ENCODE results near the gene USP10. TPM values are rescaled to one million over a fixed set of nuclear protein-coding genes. Genes with fewer than 3 reads are reported as not detected.

The USP10 gene
- total and polyA plus RNA-seq, 9 donors: 30.6 to 73.4 (median 57.3) TPM

DNA sequence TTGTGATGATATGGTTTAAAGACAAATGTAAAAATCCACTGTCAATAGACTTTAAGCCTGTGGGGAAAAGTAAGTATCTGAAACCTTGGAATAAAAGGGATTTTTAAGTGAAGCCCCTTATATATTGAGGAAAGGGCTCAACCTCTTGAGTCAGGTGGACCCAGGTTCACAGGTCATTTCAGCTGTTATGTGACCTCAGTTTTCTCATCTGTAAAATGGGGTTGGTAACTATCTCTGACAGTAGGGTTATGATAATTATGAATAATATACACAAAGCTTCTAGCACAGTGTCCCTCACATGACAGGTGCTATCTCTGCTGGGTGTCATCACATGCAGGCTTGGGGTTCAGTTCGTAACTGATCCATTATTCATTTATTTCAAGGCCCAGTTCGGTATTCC, 57.0 kb downstream of the USP10 start:
- no peak overlapping the region for H3K27ac ChIP-seq (ENCODE audit: low read length)
- H3K27me3 ChIP-seq (ENCODE audit: control insufficient read depth, insufficient read depth, low read length): no peaks in the 10 kb centered on the region
- DNase-seq: no peak
- H3K4me1 ChIP-seq (ENCODE audit: control insufficient read depth, insufficient read depth, low read length): peaks cover 4% of the 10 kb centered on the region
- WGBS (ENCODE audit: insufficient coverage): no CpG with 5 or more reads among the region's 2 CpGs
- no peak overlapping the region for H3K4me3 ChIP-seq (ENCODE audit: low read length)
- no peaks in the 10 kb centered on the region for H3K9me3 ChIP-seq (replicated peaks; ENCODE audit: control insufficient read depth, low read depth, low read length)
- H3K36me3 ChIP-seq (ENCODE audit: control insufficient read depth, insufficient read depth, low read length): peaks cover 25% of the 10 kb centered on the region

DNA sequence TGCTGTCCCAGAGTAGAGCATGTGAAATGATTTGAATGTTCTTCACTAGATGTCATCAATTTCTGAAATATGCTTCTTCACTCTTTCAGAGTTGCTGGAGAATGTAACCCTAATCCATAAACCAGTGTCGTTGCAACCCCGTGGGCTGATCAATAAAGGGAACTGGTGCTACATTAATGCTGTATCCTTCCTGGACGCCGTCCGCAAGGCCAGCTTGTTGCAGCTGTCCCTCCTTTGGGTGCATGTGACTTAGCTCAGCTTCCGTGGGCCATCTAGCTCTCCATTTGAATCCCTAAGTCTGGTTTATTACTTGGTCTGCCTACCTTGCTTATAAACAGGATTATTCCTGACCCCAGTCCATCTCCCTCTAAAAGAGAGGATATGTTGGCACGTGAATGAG, 58.8 kb downstream of the USP10 start:
- Histone ChIP-seq H3K36me3 (ENCODE audit: control insufficient read depth, insufficient read depth, low read length) (peaks cover 33% of the 10 kb centered on the region), H3K4me3 (ENCODE audit: low read length) (no peak overlapping the region), H3K27ac (ENCODE audit: low read length) (no peak overlapping the region), H3K9me3 (replicated peaks; ENCODE audit: control insufficient read depth, low read depth, low read length) (no peaks in the 10 kb centered on the region), H3K4me1 (ENCODE audit: control insufficient read depth, insufficient read depth, low read length) (peaks cover 4% of the 10 kb centered on the region), H3K27me3 (ENCODE audit: control insufficient read depth, insufficient read depth, low read length) (no peaks in the 10 kb centered on the region)
- DNase-seq: no peak
- WGBS (ENCODE audit: insufficient coverage): 61% methylated on average over 2 of the region's 7 CpGs

- no peaks in the 10 kb centered on the region for H3K27me3 ChIP-seq (ENCODE audit: control insufficient read depth, insufficient read depth, low read length)
- peaks cover 4% of the 10 kb centered on the region for H3K4me1 ChIP-seq (ENCODE audit: control insufficient read depth, insufficient read depth, low read length)
- H3K36me3 ChIP-seq (ENCODE audit: control insufficient read depth, insufficient read depth, low read length): peaks cover 37% of the 10 kb centered on the region
- 100% methylated on average over 1 of the region's 8 CpGs for WGBS (ENCODE audit: insufficient coverage)
- no peaks in the 10 kb centered on the region for H3K9me3 ChIP-seq (replicated peaks; ENCODE audit: control insufficient read depth, low read depth, low read length)
- H3K4me3 ChIP-seq (ENCODE audit: low read length): no peak overlapping the region
- no peak for DNase-seq
- no peak overlapping the region for H3K27ac ChIP-seq (ENCODE audit: low read length)
These were observed 59.3 kb downstream of the USP10 start for GRCh38 chr16:84759061-84759460.

DNA sequence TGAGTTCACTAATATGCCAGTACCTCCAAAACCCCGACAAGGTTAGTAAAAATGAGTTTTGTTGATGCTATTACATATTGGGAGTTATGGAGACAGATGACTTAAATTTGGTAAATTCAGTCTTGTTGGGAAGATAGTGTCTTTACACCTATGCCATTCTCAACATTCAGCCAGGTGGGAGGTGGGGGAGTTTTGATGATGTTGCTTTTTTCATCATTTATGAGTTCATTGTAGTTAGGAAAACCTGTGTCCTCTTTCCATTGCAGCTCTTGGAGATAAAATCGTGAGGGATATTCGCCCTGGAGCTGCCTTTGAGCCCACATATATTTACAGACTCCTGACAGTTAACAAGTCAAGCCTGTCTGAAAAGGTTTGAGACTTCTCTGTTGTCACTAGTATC, 60.1 kb downstream of the USP10 start:
- Histone ChIP-seq H3K4me1 (ENCODE audit: control insufficient read depth, insufficient read depth, low read length) (no peaks in the 10 kb centered on the region), H3K27ac (ENCODE audit: low read length) (no peak overlapping the region), H3K27me3 (ENCODE audit: control insufficient read depth, insufficient read depth, low read length) (no peaks in the 10 kb centered on the region), H3K9me3 (replicated peaks; ENCODE audit: control insufficient read depth, low read depth, low read length) (no peaks in the 10 kb centered on the region), H3K4me3 (ENCODE audit: low read length) (no peak overlapping the region), H3K36me3 (ENCODE audit: control insufficient read depth, insufficient read depth, low read length) (peaks cover 42% of the 10 kb centered on the region)
- WGBS (ENCODE audit: insufficient coverage): no CpG with 5 or more reads among the region's 3 CpGs
- DNase-seq: no peak

- H3K27me3 ChIP-seq (ENCODE audit: control insufficient read depth, insufficient read depth, low read length): no peaks in the 10 kb centered on the region
- WGBS (ENCODE audit: insufficient coverage): 83% methylated on average over 12 of the region's 17 CpGs
- H3K9me3 ChIP-seq (replicated peaks; ENCODE audit: control insufficient read depth, low read depth, low read length): no peaks in the 10 kb centered on the region
- no peak overlapping the region for H3K4me3 ChIP-seq (ENCODE audit: low read length)
- H3K4me1 ChIP-seq (ENCODE audit: control insufficient read depth, insufficient read depth, low read length): no peaks in the 10 kb centered on the region
- H3K27ac ChIP-seq (ENCODE audit: low read length): no peak overlapping the region
- peaks cover 53% of the 10 kb centered on the region for H3K36me3 ChIP-seq (ENCODE audit: control insufficient read depth, insufficient read depth, low read length)
- no peak for DNase-seq
These were observed 61.9 kb downstream of the USP10 start for GRCh38 chr16:84761448-84762368.

- Histone ChIP-seq H3K4me1 (ENCODE audit: control insufficient read depth, insufficient read depth, low read length) (no peaks in the 10 kb centered on the region), H3K27me3 (ENCODE audit: control insufficient read depth, insufficient read depth, low read length) (no peaks in the 10 kb centered on the region), H3K27ac (ENCODE audit: low read length) (no peak overlapping the region), H3K36me3 (ENCODE audit: control insufficient read depth, insufficient read depth, low read length) (peaks cover 60% of the 10 kb centered on the region), H3K9me3 (replicated peaks; ENCODE audit: control insufficient read depth, low read depth, low read length) (no peaks in the 10 kb centered on the region), H3K4me3 (ENCODE audit: low read length) (no peak overlapping the region)
- no peak for DNase-seq
- 100% methylated on average over 1 of the region's 8 CpGs for WGBS (ENCODE audit: insufficient coverage)
These were observed 63.4 kb downstream of the USP10 start for GRCh38 chr16:84763164-84763563.

- no peak overlapping the region for H3K4me3 ChIP-seq (ENCODE audit: low read length)
These were observed 63.8 kb downstream of the USP10 start for GRCh38 chr16:84763629-84764028.

DNA sequence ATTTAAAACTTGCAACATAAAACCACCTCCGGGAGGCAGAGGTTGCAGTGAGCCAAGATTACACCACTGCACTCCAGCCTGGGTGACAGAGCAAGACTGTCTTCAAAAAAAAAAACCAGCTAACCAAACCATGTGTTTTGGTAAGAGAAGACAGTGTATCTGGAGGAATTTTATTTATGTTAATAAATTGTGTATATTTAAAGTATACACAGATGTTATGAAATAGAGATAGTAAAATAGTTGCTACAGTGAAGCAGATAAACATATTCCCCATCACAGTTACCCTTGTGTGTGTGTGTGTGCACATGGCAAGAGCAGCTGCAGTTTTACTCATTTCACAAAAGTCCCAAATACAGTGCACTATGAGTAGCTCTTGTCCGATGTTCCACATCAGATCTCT, 65.2 kb downstream of the USP10 start:
- no peak for DNase-seq
- Histone ChIP-seq H3K4me1 (ENCODE audit: control insufficient read depth, insufficient read depth, low read length) (no peaks in the 10 kb centered on the region), H3K36me3 (ENCODE audit: control insufficient read depth, insufficient read depth, low read length) (peaks cover 75% of the 10 kb centered on the region), H3K27ac (ENCODE audit: low read length) (no peak overlapping the region), H3K27me3 (ENCODE audit: control insufficient read depth, insufficient read depth, low read length) (no peaks in the 10 kb centered on the region), H3K4me3 (ENCODE audit: low read length) (no peak overlapping the region), H3K9me3 (replicated peaks; ENCODE audit: control insufficient read depth, low read depth, low read length) (no peaks in the 10 kb centered on the region)
- 83% methylated on average over 1 of the region's 2 CpGs for WGBS (ENCODE audit: insufficient coverage)

More at GRCh38 chr16:84763629-84764028, 63.8 kb downstream of the USP10 start:
- Histone ChIP-seq H3K27me3 (ENCODE audit: control insufficient read depth, insufficient read depth, low read length) (no peaks in the 10 kb centered on the region), H3K36me3 (ENCODE audit: control insufficient read depth, insufficient read depth, low read length) (peaks cover 62% of the 10 kb centered on the region), H3K9me3 (replicated peaks; ENCODE audit: control insufficient read depth, low read depth, low read length) (no peaks in the 10 kb centered on the region), H3K27ac (ENCODE audit: low read length) (no peak overlapping the region), H3K4me1 (ENCODE audit: control insufficient read depth, insufficient read depth, low read length) (no peaks in the 10 kb centered on the region)
- 92% methylated on average over 12 of the region's 17 CpGs for WGBS (ENCODE audit: insufficient coverage)
- DNase-seq: no peak

GRCh38 chr16:84765616-84766580, 66.1 kb downstream of the USP10 start:
- 89% methylated on average over 12 of the region's 17 CpGs for WGBS (ENCODE audit: insufficient coverage)
- Histone ChIP-seq H3K4me3 (ENCODE audit: low read length) (no peak overlapping the region), H3K4me1 (ENCODE audit: control insufficient read depth, insufficient read depth, low read length) (no peaks in the 10 kb centered on the region), H3K9me3 (replicated peaks; ENCODE audit: control insufficient read depth, low read depth, low read length) (no peaks in the 10 kb centered on the region), H3K27me3 (ENCODE audit: control insufficient read depth, insufficient read depth, low read length) (no peaks in the 10 kb centered on the region), H3K36me3 (ENCODE audit: control insufficient read depth, insufficient read depth, low read length) (peaks cover 68% of the 10 kb centered on the region), H3K27ac (ENCODE audit: low read length) (no peak overlapping the region)
- DNase-seq: no peak

Measured in muscle of leg (tissue), 11 donors.